Measurements from ENCODE around the gene DSTN.

- TF ChIP-seq CTCF (IDR thresholded peaks at IDR 0.05) = no peak
- no peak for TF ChIP-seq POLR2A (IDR thresholded peaks at IDR 0.05)
These were observed 71.7 kb downstream of the DSTN start for GRCh38 chr20:17641520-17641964.

All from gastroesophageal sphincter (tissue), 3 donors.